KOPT-K1 (cell line): ENCODE data around the gene CD3E.
A peak's percentile ranks its signal among the peaks of the same experiment; 100 is the strongest.

Source experiments
- H3K27ac ChIP-seq: fragments of 200-600 bp; sonication (generic); 2 replicates; pipeline ENCODE4 v1.5.1; 2016; ENCODE audit warnings: antibody characterized with exemption, mild to moderate bottlenecking, low read depth, low read length; ENCODE audit not compliant: poor library complexity, severe bottlenecking
- H3K36me3 ChIP-seq: fragments of 200-600 bp; sonication (generic); 2 replicates; pipeline ENCODE4 v1.5.1; 2017; ENCODE audit warnings: antibody characterized with exemption, mild to moderate bottlenecking, low read length, moderate library complexity; ENCODE audit not compliant: insufficient read depth
- H3K9me3 ChIP-seq: fragments of 200-600 bp; sonication (generic); 2 replicates; pipeline ENCODE4 v1.5.1; 2017; ENCODE audit warnings: antibody characterized with exemption, low read length, mild to moderate bottlenecking; ENCODE audit not compliant: insufficient read depth, poor library complexity, severe bottlenecking

CD3E gene

GRCh38 chr11:118334745-118335144 is 30.2 kb downstream of the CD3E start:
- H3K27ac ChIP-seq: peak overlapping the region; percentile 72
- no peaks in the 10 kb centered on the region for H3K9me3 ChIP-seq
- peaks cover 33% of the 10 kb centered on the region for H3K36me3 ChIP-seq

- peak overlapping the region; percentile 99 for H3K27ac ChIP-seq
- peaks cover 55% of the 10 kb centered on the region for H3K36me3 ChIP-seq
- H3K9me3 ChIP-seq: no peaks in the 10 kb centered on the region
Observed at GRCh38 chr11:118338637-118339061, 34.1 kb downstream of the CD3E start.

GRCh38 chr11:118339281-118339961 is 34.9 kb downstream of the CD3E start:
- Histone ChIP-seq H3K9me3 (no peaks in the 10 kb centered on the region), H3K27ac (peak overlapping the region; percentile 99), H3K36me3 (peaks cover 55% of the 10 kb centered on the region)

- no peaks in the 10 kb centered on the region for H3K9me3 ChIP-seq
- peaks cover 56% of the 10 kb centered on the region for H3K36me3 ChIP-seq
- peak overlapping the region; percentile 99 for H3K27ac ChIP-seq
Observed at GRCh38 chr11:118340449-118340848, 35.9 kb downstream of the CD3E start.

- H3K36me3 ChIP-seq: peaks cover 64% of the 10 kb centered on the region
- no peaks in the 10 kb centered on the region for H3K9me3 ChIP-seq
- H3K27ac ChIP-seq: peak overlapping the region; percentile 99
Observed at GRCh38 chr11:118341261-118341660, 36.7 kb downstream of the CD3E start.

- Histone ChIP-seq H3K36me3 (peaks cover 65% of the 10 kb centered on the region), H3K27ac (peak overlapping the region; percentile 99)
Observed at GRCh38 chr11:118341815-118342489, 37.4 kb downstream of the CD3E start.

DNA sequence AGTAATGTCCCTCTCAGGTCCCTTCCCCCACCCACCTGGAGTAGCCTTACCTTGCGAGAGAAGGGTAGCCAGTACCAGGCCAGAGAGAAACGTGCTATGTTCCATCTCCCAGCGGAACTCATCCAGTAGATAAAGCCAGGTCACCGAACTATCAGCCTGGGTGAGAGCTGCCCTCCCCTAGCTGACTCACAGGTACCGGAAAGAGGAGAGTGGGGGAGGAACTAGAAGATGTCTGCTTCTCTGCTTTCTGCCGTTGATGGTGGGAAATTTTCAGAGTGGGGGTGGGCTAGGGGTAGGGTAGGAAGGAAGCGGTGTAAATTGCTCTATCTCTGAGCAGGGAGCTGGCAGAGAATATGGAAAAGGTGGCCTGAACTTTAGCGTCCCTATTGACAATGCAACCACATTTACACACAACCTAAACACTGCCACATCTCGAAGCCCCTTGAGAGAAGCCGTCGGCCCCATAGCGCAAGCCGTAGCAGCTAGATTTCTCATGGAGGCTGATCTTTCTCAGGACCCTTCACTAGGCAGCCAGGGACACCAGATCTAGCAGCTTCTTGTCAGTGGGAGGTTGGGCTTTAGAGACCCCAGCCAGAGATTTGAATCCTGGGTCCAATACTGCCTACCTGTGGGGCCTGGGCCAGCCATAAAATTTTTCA is 38.1 kb downstream of the CD3E start, which contains the start of gene CD3D:
Gene CD3D (minus strand): TSS at position 203 of the 659 bp plus-strand sequence. CDS start 98 bp downstream, at position 105.
- no peaks in the 10 kb centered on the region for H3K9me3 ChIP-seq
- peaks cover 66% of the 10 kb centered on the region for H3K36me3 ChIP-seq
- H3K27ac ChIP-seq: peak within 1 kb of the TSS; percentile 99

More at GRCh38 chr11:118341815-118342489, 37.4 kb downstream of the CD3E start:
- no peaks in the 10 kb centered on the region for H3K9me3 ChIP-seq

DNA sequence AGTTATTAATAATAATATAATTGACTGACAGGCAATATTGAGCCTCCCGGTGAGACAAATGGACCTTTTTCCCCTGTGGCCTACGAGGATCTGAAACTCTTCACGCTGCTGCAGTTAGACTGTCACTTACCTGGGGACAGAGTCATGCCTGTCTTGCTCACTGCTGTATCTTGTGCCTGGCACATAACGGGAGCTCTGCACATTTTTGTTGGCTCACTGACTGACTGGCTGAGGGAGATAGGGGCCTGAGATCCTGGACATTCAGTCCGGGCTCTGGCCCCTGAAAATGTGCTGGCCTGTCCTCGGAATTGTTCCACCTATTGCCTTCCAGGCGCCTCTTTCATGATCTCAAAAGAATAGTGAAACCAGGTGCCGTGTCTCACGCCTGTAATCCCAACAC is 38.7 kb downstream of the CD3E start:
- Histone ChIP-seq H3K9me3 (no peaks in the 10 kb centered on the region), H3K36me3 (peaks cover 66% of the 10 kb centered on the region), H3K27ac (peak overlapping the region; percentile 99)

DNA sequence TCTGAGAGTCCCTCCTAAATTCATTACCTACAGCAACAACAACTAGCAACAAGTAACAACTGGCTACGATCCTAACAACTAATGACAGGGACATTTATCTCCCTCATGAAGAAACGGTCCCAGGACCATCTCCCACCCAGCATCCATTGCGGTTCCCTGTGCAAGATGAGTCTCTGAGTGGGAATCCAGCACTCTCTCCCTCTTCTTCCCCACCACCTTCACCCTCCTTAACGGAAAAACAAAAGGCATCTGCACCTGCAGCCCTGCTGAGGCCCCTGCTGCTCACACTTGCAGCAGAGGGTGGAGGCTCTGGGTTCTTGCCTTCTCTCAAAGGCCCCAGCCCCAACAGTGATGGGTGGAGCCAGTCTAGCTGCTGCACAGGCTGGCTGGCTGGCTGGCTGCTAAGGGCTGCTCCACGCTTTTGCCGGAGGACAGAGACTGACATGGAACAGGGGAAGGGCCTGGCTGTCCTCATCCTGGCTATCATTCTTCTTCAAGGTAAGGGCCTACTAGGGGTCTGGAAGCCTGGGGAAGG is 39.5 kb downstream of the CD3E start, which contains the start of gene CD3G:
Gene CD3G (plus strand): TSS at position 364 of the 535 bp plus-strand sequence. CDS start 80 bp downstream, at position 444.
- peaks cover 66% of the 10 kb centered on the region for H3K36me3 ChIP-seq
- H3K9me3 ChIP-seq: no peaks in the 10 kb centered on the region

DNA sequence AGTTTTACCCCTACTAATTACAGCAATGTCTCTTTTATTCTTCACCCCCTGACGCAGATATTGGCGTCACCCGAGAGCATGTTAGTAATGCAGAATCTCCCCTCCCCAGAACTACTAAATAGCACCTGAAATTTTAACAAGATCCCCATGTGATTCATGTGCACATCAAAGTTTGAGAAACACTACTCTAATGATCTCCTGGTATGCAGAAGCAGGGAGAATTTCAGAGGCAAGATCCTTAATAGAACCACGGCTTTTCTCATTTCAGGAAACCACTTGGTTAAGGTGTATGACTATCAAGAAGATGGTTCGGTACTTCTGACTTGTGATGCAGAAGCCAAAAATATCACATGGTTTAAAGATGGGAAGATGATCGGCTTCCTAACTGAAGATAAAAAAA is 44.9 kb downstream of the CD3E start:
- Histone ChIP-seq H3K36me3 (peaks cover 92% of the 10 kb centered on the region), H3K9me3 (no peaks in the 10 kb centered on the region), H3K27ac (no peak overlapping the region)

More for the DNA sequence above, 39.5 kb downstream of the CD3E start, which contains the start of gene CD3G:
- H3K27ac ChIP-seq: peak within 1 kb of the TSS; percentile 99

DNA sequence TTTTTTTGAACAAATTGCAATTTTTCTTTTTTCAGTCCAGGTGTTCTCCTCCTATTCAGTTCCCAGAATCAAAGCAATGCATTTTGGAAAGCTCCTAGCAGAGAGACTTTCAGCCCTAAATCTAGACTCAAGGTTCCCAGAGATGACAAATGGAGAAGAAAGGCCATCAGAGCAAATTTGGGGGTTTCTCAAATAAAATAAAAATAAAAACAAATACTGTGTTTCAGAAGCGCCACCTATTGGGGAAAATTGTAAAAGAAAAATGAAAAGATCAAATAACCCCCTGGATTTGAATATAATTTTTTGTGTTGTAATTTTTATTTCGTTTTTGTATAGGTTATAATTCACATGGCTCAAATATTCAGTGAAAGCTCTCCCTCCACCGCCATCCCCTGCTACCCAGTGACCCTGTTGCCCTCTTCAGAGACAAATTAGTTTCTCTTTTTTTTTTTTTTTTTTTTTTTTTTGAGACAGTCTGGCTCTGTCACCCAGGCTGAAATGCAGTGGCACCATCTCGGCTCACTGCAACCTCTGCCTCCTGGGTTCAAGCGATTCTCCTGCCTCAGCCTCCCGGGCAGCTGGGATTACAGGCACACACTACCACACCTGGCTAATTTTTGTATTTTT is 48.7 kb downstream of the CD3E start:
- Histone ChIP-seq H3K27ac (no peak overlapping the region), H3K36me3 (peaks cover 69% of the 10 kb centered on the region)

DNA sequence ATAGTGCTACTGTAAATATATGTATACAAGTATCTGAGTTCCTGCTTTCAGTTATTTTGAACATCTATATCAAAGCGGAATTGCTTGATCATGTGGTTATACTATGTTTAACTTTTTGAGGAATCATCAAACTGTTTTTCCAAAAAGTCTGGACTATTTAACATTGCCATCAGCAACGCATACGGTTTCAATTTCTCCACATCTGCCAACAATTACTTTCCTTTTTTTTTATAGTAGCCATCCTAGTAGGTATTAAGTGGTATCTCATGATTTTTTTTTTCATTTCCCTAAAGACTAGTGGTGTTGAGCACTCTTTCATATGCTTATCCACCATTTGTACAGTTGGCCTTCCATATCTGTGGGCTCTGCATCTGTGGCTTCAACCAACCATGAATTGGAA is 53.5 kb downstream of the CD3E start:
- H3K27ac ChIP-seq: no peak overlapping the region
- no peaks in the 10 kb centered on the region for H3K9me3 ChIP-seq
- H3K36me3 ChIP-seq: peaks cover 26% of the 10 kb centered on the region

More for the DNA sequence above, 48.7 kb downstream of the CD3E start:
- H3K9me3 ChIP-seq: no peaks in the 10 kb centered on the region

DNA sequence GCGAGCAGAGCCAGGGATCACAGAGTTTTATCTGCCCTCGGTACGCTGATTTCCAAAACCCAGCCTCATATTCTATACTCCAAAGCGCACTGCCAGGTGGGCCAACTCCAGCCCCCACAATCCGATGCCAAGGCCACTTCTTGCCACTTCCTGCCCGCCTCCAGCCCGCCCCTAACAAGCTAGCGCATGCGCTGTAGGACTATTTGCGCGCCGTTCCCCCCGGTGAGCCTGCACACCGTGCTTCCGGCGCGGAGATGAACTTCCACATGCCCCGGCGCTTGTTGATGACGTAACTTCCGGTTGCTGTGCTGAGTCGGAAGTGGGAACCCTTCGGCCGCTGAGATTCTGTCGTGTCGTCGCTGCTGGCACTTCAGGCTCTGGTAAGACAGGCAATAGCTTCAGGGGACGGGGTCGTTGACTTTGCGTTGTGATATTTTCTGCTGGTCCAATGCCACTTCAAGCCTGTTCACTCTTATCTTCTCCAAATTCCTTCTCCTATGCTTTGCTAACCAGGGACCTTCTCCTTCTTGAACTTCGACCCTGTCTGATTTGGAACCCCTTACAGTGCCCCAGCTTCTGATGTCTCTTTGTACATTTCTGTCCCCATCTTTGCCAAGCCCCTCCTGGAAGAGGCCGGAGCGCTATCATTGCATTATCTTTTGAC is 54.9 kb downstream of the CD3E start, which contains the start of gene UBE4A:
Gene UBE4A (plus strand): TSS at position 306 of the 664 bp plus-strand sequence. CDS start 5,481 bp downstream, outside the sequence.
- Histone ChIP-seq H3K9me3 (no peaks in the 10 kb centered on the region), H3K27ac (peak within 1 kb of the TSS; percentile 67), H3K36me3 (peaks cover 26% of the 10 kb centered on the region)
